GM12878 (cell line): ENCODE results near the gene PLXNA2. TPM values are rescaled to one million over a fixed set of nuclear protein-coding genes. Genes with fewer than 3 reads are reported as not detected.

Source experiments
- ATAC-seq: fragments of 200-7000 bp; cut with Tn5 transposase; 3 replicates; pipeline ENCODE4 v1.9.1; 2020; ENCODE audit warnings: mild to moderate bottlenecking, moderate library complexity
- BruUV-seq: library from RNA; stranded (reverse); fragments of 400-500 nt; replicated peaks from 2 replicates; lab custom pipeline; 2021; lab: Mats Ljungman, UMichigan
- CTCF ChIA-PET: fragments of 300-600 bp; sonication (Branson Sonifier 250); formaldehyde crosslinking; extraction: SDS; loops from one replicate; lab custom pipeline; 2021; ENCODE audit warnings: inconsistent platforms; lab: Yijun Ruan, JAX
- POLR2A ChIA-PET: fragments of 350-600 bp; formaldehyde crosslinking; extraction: SDS; loops from one replicate; lab custom pipeline; 2021; ENCODE audit warnings: inconsistent platforms; lab: Charles Lee
- RAD21 ChIA-PET: fragments of 300-600 bp; sonication (Branson Sonifier 250); formaldehyde crosslinking; loops from one replicate; lab custom pipeline; 2023; ENCODE audit warnings: antibody characterized with exemption; ENCODE audit not compliant: unreplicated experiment; lab: Charles Lee
- SMC1A ChIA-PET: fragments of 300-600 bp; sonication (Branson Sonifier 250); formaldehyde crosslinking; loops from one replicate; lab custom pipeline; 2023; ENCODE audit not compliant: unreplicated experiment, uncharacterized antibody; lab: Charles Lee
- DNase-seq: peaks from one replicate; pipeline ENCODE4 v3.0.0-alpha.2; 2011; ENCODE audit warnings: low read depth, low spot score
- FAIRE-seq: peaks from 3 replicates; lab custom pipeline; 2011; peaks lifted over from hg19 to GRCh38; lab: Jason Lieb, UNC
- H2AFZ ChIP-seq: 2 replicates; pipeline ENCODE4 v1.6.0; 2011; ENCODE audit warnings: low read depth, low read length, control low read depth; ENCODE audit not compliant: control insufficient read depth
- H3K27ac ChIP-seq: 2 replicates; pipeline ENCODE4 v1.5.1; 2011; ENCODE audit warnings: control low read depth; ENCODE audit not compliant: control insufficient read depth, insufficient read depth
- H3K27me3 ChIP-seq, 2 experiments: replicated peaks in 1 of 2; 2 replicates each; pipeline versions ENCODE4 v1.6.0 to v1.6.1; 2011; ENCODE audit warnings: low read length in 1 of 2; ENCODE audit not compliant: control insufficient read depth in 2 of 2, insufficient read depth in 2 of 2
- H3K36me3 ChIP-seq, 2 experiments: 2 replicates each; pipeline ENCODE4 v1.5.1; 2011; ENCODE audit warnings: low read length in 1 of 2; ENCODE audit not compliant: control insufficient read depth in 2 of 2, insufficient read depth in 2 of 2
- H3K4me1 ChIP-seq: 2 replicates; pipeline ENCODE4 v1.6.1; 2011; ENCODE audit warnings: mild to moderate bottlenecking, low read length, moderate library complexity, mixed read lengths; ENCODE audit not compliant: control insufficient read depth, insufficient read depth
- H3K4me2 ChIP-seq: 2 replicates; pipeline ENCODE4 v1.6.0; 2011; ENCODE audit warnings: control low read depth; ENCODE audit not compliant: control insufficient read depth, insufficient read depth
- H3K4me3 ChIP-seq: fragments of 200-600 bp; sonication (generic); 2 replicates; pipeline ENCODE4 v1.5.1; 2016
- H3K79me2 ChIP-seq: 2 replicates; pipeline ENCODE4 v1.6.0; 2011; ENCODE audit warnings: low read length; ENCODE audit not compliant: control insufficient read depth, insufficient read depth
- H3K9ac ChIP-seq: 2 replicates; pipeline ENCODE4 v1.8.0; 2011; ENCODE audit warnings: low read length, control low read depth, mixed read lengths; ENCODE audit not compliant: control insufficient read depth, insufficient read depth
- H3K9me3 ChIP-seq: replicated peaks from 3 replicates; pipeline ENCODE4 v1.5.1; 2011; ENCODE audit warnings: mild to moderate bottlenecking, low read length; ENCODE audit not compliant: control insufficient read depth, insufficient read depth
- H4K20me1 ChIP-seq: 2 replicates; pipeline ENCODE4 v1.6.0; 2011; ENCODE audit not compliant: control insufficient read depth, insufficient read depth
- CHD2 ChIP-seq: IDR thresholded peaks from 2 replicates; pipeline ENCODE4 v1.6.1; 2011; ENCODE audit warnings: low read depth, low read length, improper control_type of control experiment, borderline replicate concordance
- FOXM1 ChIP-seq: IDR thresholded peaks from 2 replicates; pipeline ENCODE4 v1.6.1; 2012; ENCODE audit warnings: low read depth, mild to moderate bottlenecking, inconsistent platforms, low read length, moderate library complexity
- HCFC1 ChIP-seq: fragments of 150-350 bp; IDR thresholded peaks from 2 replicates; pipeline ENCODE4 v1.6.1; 2014; ENCODE audit warnings: low read length
- NFYA ChIP-seq: IDR thresholded peaks from 2 replicates; pipeline ENCODE4 v1.6.1; 2011; ENCODE audit warnings: low read depth, mild to moderate bottlenecking, low read length, improper control_type of control experiment, borderline replicate concordance
- NFYB ChIP-seq: IDR thresholded peaks from 2 replicates; pipeline ENCODE4 v1.6.1; 2011; ENCODE audit warnings: low read depth, mild to moderate bottlenecking, low read length, improper control_type of control experiment, moderate library complexity; ENCODE audit not compliant: insufficient read depth
- RELA ChIP-seq: fragments of 450-650 bp; IDR thresholded peaks from 2 replicates; pipeline ENCODE4 v1.8.0; 2014; ENCODE audit warnings: borderline replicate concordance; ENCODE audit not compliant: partially characterized antibody
- RFX5 ChIP-seq: IDR thresholded peaks from 2 replicates; pipeline ENCODE4 v1.6.1; 2011; ENCODE audit warnings: low read depth, low read length, improper control_type of control experiment
- SMAD1 ChIP-seq: fragments of 450-650 bp; IDR thresholded peaks from 2 replicates; pipeline ENCODE4 v1.6.1; 2018; ENCODE audit warnings: mild to moderate bottlenecking, low read depth; ENCODE audit not compliant: partially characterized antibody
- TCF12 ChIP-seq: IDR thresholded peaks from 2 replicates; pipeline ENCODE4 v1.6.1; 2011; ENCODE audit warnings: low read depth, mild to moderate bottlenecking, low read length
- ZNF24 ChIP-seq: fragments of 450-650 bp; IDR thresholded peaks from 2 replicates; pipeline ENCODE4 v1.6.1; 2017; ENCODE audit warnings: antibody characterized with exemption, mild to moderate bottlenecking
- WGBS: methylation state at CpG from one replicate; pipeline ENCODE4 v1.1.6; 2016; ENCODE audit warnings: low lambda C conversion rate; ENCODE audit not compliant: insufficient replicate concordance, insufficient coverage; ENCODE audit errors: missing lambda C conversion rate; 5-methylcytosine and 5-hydroxymethylcytosine counted together
- in situ Hi-C: fragments of 300-500 bp; cut with MboI; formaldehyde crosslinking; loops from 9 replicates; pipeline ENCODE4 v1.14.3; 2018; ENCODE audit warnings: mixed read lengths
- intact Hi-C: fragments of 100-400 bp; cut with micrococcal nuclease; formaldehyde crosslinking; loops from one replicate; pipeline ENCODE4 v1.14.2; 2022; ENCODE audit not compliant: unreplicated experiment
- polyA plus RNA-seq, 11 experiments: library from polyadenylated mRNA; depleted of rRNA in 4 of 11; unstranded in 6 of 11; stranded (reverse) in 5 of 11; fragments of >200 nt; fragmentation: Nextera tagmentation in 4 of 11; fragmentation: Illumina TruSeq in 1 of 11; extraction: Ambion mirVana in 4 of 11; extraction: Trizol in 1 of 11; gene quantifications; 1 replicate in 1 of 11; 2 replicates in 10 of 11; pipeline versions ENCODE4 v1.2.1 to v1.2.3, GENCODE V29; 2011 to 2016; ENCODE audit warnings: inconsistent platforms in 2 of 11, missing spikeins in 2 of 11, low read depth in 1 of 11
- total RNA-seq, 4 experiments: library from RNA; depleted of rRNA in 3 of 4; stranded (reverse); fragments of >200 nt in 3 of 4; fragmentation: Illumina TruSeq in 1 of 4; extraction: Trizol in 1 of 4; gene quantifications; 2 replicates each; pipeline versions ENCODE4 v1.2.1 to v1.2.3, GENCODE V29; 2013 to 2021
- TF ChIP-seq, protein P1 (sequence below): IDR thresholded peaks from 2 replicates; pipeline ENCODE4 v1.6.1; 2011; ENCODE audit warnings: low read depth, mild to moderate bottlenecking, low read length, moderate library complexity, borderline replicate concordance; ENCODE audit errors: extremely low read depth
- TF ChIP-seq, protein P2 (sequence below): fragments of 450-650 bp; IDR thresholded peaks from 2 replicates; pipeline ENCODE4 v1.6.1; 2017; ENCODE audit warnings: mild to moderate bottlenecking, moderate library complexity

Gene PLXNA2
- total and polyA plus RNA-seq, 10 of the 15 experiments (the other 5 are each of a cell fraction or from before 2014, with no cell fraction given) = under 0.01 to 0.08 (median 0.07) TPM; not detected in 4

DNA sequence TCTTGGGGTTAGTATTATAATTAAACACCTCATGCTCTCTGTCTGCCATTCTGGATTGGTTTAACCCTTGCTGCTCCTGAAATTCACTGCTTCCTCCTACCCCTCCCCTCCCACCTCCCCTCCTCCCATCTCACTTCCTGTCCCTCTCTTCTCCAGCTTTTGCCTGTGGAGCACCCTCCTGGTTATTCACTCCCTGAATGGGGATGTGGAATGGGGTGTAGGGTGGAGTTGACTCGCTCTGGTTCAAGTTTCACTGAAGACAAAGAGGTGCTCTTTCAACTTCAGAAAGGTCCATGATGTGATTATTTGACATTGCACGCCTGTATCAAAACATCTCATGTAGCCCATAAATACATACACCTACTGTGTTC, 160.5 kb downstream of the PLXNA2 start (continued):
- no peak for TF ChIP-seq RFX5
- TF ChIP-seq, protein P1, sequence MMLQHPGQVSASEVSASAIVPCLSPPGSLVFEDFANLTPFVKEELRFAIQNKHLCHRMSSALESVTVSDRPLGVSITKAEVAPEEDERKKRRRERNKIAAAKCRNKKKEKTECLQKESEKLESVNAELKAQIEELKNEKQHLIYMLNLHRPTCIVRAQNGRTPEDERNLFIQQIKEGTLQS = no peak

DNA sequence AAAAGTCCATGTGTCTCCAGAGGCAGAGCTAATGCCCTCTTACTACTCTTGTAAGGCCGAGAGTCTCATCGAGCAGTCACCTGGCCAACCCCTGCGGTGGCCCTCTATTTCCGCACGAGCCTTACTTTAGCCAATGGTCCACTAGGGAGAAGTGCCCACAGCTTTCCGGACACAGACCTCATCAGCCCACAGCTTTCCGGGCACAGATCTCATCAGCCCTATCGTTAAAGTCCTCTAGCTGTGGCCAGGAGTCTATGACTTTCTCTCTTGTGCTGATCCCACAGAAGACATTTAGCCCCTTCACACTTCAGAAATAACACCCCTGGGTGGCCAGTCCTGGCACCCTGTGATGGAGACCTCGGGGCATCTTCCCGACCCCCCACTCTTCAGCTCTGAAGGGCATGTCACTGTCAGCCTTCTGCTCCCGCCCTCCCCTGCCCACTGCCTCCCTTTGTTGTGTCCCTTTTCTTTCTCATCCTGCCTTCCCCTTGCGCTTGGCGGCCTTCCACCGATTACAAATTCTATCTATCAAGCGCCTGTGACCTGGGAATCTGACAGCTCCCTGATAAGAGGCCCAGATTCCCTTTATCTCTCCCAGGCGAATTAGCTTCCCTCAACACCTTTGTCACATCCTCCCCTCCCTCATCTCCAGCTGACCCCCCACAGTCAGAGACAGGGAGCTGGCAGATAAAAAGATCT, 161.0 kb downstream of the PLXNA2 start:
- ChIA-PET POLR2A (no interaction called here), RAD21 (no interaction called here), CTCF (interaction anchor here (1.4 kb wide), 1 partner anchor 9 kb away, joined by 4 read pairs; no protein-coding TSS in a partner anchor), SMC1A (interaction anchor here (0.6 kb wide), 1 partner anchor 13 kb away, joined by 3 read pairs; no protein-coding TSS in a partner anchor)
- Histone ChIP-seq H3K36me3 (no peaks in the 10 kb centered on the region), H3K79me2 (no peaks in the 10 kb centered on the region), H3K4me1 (no peaks in the 10 kb centered on the region; the same call in 1 of the 2 replicates), H3K9me3 (no peaks in the 10 kb centered on the region), H3K27ac (no peak overlapping the region), H2AFZ (no peak overlapping the region), H4K20me1 (no peaks in the 10 kb centered on the region), H3K27me3 (no peaks in the 10 kb centered on the region; a peak in 1 of 4 replicates), H3K9ac (no peak overlapping the region), H3K4me3 (no peak overlapping the region), H3K4me2 (no peak overlapping the region)
- DNase-seq = no peak
- TF ChIP-seq HCFC1 = no peak
- TF ChIP-seq NFYB = no peak
- TF ChIP-seq FOXM1 = no peak
- no peak for TF ChIP-seq SMAD1
- TF ChIP-seq, protein P2, sequence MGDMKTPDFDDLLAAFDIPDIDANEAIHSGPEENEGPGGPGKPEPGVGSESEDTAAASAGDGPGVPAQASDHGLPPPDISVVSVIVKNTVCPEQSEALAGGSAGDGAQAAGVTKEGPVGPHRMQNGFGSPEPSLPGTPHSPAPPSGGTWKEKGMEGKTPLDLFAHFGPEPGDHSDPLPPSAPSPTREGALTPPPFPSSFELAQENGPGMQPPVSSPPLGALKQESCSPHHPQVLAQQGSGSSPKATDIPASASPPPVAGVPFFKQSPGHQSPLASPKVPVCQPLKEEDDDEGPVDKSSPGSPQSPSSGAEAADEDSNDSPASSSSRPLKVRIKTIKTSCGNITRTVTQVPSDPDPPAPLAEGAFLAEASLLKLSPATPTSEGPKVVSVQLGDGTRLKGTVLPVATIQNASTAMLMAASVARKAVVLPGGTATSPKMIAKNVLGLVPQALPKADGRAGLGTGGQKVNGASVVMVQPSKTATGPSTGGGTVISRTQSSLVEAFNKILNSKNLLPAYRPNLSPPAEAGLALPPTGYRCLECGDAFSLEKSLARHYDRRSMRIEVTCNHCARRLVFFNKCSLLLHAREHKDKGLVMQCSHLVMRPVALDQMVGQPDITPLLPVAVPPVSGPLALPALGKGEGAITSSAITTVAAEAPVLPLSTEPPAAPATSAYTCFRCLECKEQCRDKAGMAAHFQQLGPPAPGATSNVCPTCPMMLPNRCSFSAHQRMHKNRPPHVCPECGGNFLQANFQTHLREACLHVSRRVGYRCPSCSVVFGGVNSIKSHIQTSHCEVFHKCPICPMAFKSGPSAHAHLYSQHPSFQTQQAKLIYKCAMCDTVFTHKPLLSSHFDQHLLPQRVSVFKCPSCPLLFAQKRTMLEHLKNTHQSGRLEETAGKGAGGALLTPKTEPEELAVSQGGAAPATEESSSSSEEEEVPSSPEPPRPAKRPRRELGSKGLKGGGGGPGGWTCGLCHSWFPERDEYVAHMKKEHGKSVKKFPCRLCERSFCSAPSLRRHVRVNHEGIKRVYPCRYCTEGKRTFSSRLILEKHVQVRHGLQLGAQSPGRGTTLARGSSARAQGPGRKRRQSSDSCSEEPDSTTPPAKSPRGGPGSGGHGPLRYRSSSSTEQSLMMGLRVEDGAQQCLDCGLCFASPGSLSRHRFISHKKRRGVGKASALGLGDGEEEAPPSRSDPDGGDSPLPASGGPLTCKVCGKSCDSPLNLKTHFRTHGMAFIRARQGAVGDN = no peak
- TF ChIP-seq TCF12 = no peak
- TF ChIP-seq CHD2 = no peak
- TF ChIP-seq ZNF24 = no peak
- TF ChIP-seq NFYA = no peak
- no peak for TF ChIP-seq RELA
- intact Hi-C loops = no loop called here
- FAIRE-seq = no peak
- no TSS peak for BruUV-seq
- ATAC-seq = no peak
- in situ Hi-C loops = no loop called here
- 40% methylated on average over 13 of the region's 16 CpGs for WGBS
